ENCODE results near the gene TOLLIP. TPM values are rescaled to one million over a fixed set of nuclear protein-coding genes. Genes with fewer than 3 reads are reported as not detected.
"Not testable (repeated sequence)": the region's sequence is repeated elsewhere in the genome, so short reads cannot be mapped to it uniquely, and the experiment has no call there.

The TOLLIP gene
- total RNA-seq, 1 donor from 2014 or later = 40.7 TPM

DNA sequence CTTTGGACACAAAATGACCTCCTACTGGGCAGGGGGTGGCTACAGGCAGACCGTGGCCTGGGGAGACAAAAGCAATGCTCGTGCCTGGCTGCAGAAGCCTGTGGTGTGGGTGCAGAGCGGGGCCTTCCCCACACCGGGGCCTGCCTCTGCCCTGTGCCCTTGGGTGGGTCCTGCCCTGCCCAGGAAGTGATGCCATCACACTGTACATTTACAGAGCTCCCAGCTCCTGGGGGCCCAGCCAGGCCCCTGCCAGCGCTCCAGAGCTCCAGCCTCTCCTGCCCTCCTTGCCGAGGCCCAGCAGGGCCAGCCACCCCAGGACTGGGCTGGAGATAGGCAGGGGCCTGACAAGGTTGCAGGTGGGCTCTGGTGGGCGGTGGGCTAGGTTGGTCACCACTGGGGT is 46.4 kb downstream of the TOLLIP start:
- no peak for DNase-seq (ENCODE audit: low read depth)

DNA sequence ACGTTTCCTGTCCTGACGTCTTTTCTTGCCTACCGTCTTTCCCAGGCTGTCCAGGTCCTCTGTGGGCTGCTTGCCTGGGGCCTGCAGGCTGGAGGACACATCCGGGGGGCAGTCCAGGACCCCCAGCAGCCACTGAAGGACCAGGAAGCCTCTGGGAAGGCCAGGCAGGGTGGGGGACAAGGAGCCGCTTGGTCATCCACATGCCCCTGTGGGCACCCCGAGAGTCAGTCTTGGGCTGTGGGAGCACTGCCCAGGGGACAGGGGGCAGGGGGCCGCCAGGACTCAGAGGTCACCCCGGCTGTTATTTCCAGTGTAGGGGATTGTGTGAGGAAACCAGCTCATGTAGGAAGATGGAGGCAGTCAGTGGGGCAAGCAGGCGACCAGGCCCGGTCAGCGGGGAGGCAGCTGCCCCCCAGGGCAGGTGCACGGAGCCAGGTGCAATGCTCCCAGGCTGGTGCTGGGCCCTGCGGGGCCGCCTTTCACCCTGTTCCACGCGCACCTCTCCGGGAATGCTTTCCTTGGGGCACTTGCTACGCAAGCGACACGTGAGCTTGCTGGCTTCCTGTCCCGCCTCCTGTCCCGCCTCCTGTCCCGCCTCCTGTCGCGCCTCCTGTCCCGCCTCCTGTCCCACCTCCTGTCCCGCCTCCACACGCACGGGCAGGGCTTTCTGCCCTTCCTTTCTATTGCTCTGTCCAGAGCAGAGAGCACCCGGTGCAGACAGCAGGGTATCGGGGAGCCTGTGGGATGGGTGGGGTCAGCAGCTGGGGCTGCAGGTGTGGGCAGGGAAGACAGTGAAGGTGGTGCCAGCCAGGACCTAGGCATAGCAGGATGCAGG is 47.0 kb downstream of the TOLLIP start:
- DNase-seq (ENCODE audit: low read depth) = peak; percentile 78

DNA sequence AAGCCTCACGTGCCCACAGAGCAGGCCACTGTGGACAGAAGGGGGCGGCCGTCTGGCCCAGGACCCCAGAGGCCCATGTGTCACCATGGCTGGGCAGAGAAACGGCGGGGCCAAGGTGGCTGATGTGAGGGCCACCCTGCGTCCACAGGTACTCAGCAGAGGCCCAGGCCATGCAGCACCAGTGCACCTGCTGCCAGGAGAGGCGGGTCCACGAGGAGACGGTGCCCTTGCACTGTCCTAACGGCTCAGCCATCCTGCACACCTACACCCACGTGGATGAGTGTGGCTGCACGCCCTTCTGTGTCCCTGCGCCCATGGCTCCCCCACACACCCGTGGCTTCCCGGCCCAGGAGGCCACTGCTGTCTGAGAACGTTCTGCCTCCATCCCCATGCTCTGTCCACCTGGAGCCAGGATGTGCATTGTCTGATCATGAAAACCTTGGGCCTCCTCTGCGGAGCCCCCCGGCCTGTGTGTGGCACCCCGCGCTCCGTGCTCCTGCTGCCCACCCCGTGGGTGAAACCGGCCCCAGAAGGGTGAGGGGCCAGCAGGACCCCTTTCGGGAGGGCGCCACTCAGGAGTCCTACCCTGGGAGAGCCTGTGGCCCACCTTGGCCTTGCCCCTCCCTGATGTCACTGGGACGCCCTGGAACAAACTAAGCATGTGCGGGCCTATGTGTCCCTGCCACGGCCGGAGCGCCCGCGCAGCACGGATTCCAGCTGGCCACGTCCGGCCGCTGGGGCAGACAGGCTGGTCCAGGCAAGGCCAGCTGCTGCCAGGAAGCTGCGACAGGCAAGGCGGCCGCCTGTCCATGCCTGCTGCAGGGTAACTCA is 48.0 kb downstream of the TOLLIP start:
- DNase-seq (ENCODE audit: low read depth) = no peak

DNA sequence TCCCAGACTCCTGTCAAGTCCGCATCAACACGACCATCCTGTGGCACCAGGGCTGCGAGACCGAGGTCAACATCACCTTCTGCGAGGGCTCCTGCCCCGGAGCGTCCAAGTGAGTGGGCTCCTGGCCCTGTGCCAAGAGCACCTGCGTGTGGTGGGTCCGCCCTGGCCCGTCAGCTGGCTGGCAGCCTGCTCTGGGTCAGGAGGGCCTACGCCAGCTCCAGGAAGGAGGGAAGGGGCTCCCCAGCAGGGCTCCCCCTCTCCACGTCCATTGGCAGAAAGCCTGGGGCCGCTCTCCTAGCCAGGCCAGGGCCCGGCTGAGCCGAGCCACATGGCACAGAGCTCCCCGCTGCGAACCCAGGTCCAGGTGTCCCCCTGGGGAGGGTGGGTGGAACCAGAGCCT is 48.8 kb downstream of the TOLLIP start:
- no peak for DNase-seq (ENCODE audit: low read depth)

- no peak for DNase-seq (ENCODE audit: low read depth)
Observed at GRCh38 chr11:1260023-1260501, 49.4 kb downstream of the TOLLIP start.

DNA sequence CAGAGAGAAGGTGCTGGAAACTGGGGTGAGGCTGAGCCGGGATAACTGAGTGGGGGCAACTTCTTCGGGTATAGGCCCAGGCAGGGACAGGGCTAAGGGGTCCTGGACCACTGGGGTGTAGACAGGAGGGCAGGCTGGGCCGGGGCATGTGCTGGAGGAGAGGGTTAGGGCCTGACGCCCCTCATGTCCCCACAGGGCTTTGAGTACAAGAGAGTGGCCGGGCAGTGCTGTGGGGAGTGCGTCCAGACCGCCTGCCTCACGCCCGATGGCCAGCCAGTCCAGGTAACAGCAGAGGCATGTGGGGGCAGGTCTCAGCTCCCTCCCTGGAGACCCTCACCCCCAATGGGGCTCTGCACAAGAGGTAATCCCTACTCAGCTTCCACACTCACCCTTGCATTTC is 49.9 kb downstream of the TOLLIP start:
- no peak for DNase-seq (ENCODE audit: low read depth)

DNA sequence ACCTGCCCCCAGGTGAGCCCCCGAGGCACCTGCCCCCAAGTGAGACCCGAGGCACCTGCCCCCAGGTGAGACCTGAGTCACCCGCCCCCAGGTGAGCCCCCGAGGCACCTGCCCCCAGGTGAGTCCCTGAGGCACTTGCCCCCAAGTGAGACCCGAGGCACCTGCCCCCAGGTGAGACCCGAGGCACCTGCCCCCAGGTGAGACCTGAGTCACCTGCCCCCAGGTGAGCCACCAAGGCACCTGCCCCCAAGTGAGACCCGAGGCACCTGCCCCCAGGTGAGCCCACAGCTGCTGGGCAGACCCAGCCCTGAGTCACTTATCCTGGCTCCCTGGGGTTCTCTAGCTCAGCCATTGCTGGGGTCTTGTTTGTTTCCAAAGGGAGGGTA is 50.4 kb downstream of the TOLLIP start:
- no peak for DNase-seq (ENCODE audit: low read depth)

DNA sequence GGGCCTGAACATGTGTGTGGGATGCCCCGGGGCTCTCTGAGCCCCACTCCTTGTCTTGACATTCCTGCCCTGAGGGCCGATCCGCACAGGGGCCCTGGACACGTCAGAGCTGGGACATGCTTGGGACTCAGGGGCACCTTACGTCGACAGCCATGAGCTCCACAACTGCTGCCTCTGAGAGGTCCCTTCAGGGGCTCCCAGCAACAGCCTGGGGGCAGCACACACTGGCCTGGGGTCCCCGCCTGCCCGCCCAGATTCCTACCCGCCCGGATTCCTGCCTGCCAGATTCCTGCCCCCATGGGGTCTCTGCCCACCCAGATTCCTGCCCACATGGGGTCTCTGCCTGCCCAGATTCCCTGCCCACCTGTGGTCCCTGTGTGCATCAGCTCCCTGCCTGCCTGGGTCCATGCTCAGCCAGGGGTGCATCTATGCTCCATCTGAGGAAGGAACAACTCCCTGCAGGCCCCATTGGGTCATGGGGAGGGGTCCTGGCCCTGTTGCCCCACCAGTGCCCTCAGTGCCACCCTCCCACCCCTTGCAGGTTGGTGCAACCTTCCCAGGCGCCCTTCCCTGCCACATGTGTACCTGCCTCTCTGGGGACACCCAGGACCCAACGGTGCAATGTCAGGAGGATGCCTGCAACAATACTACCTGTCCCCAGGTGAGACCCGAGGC is 50.9 kb downstream of the TOLLIP start:
- DNase-seq (ENCODE audit: low read depth) = no peak

DNA sequence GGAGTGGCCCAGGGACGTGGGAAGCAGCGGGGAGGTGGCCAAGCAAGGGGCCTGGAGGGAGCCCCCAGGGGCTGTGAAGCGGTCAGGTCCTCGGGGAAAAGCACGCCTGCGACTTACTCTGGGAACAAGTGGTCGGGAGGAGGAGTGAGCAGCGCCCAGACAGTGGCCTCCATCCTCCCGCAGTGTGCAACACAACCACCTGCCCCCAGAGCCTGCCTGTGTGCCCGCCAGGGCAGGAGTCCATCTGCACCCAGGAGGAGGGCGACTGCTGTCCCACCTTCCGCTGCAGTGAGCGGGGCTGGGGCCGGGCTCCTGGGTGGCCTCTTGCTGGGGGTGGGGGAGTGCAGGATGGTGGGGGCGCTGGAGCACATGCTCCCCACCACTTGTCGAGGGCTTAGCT is 51.5 kb downstream of the TOLLIP start:
- DNase-seq (ENCODE audit: low read depth) = no peak

- DNase-seq (ENCODE audit: low read depth) = no peak
Observed at GRCh38 chr11:1257366-1257765, 52.1 kb downstream of the TOLLIP start.

- DNase-seq (ENCODE audit: low read depth) = no peak
Observed at GRCh38 chr11:1256257-1257045, 53.0 kb downstream of the TOLLIP start.

DNA sequence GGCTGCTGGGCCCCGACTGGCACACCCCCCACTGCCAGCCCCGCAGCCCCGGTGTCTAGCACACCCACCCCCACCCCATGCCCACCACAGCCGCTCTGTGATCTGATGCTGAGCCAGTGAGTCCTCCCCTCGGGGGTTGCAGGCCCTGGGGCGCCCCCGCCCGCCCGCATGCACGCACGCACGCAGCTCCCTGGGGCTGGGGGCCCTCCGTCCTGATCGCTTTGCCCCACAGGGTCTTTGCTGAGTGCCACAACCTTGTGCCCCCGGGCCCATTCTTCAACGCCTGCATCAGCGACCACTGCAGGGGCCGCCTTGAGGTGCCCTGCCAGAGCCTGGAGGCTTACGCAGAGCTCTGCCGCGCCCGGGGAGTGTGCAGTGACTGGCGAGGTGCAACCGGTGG is 54.3 kb downstream of the TOLLIP start:
- no peak for DNase-seq (ENCODE audit: low read depth)

DNA sequence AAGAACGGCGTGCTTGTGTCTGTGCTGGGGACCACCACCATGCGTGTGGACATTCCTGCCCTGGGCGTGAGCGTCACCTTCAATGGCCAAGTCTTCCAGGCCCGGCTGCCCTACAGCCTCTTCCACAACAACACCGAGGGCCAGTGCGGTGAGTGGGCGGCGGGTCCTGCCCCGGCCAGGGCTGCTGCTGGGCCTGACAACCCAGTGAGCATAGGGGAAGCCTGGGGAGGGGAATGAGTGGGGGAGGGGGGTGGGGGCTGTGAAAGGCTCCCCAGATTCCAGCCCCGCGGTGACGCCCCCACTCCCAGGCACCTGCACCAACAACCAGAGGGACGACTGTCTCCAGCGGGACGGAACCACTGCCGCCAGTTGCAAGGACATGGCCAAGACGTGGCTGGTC is 54.7 kb downstream of the TOLLIP start:
- no peak for DNase-seq (ENCODE audit: low read depth)

DNA sequence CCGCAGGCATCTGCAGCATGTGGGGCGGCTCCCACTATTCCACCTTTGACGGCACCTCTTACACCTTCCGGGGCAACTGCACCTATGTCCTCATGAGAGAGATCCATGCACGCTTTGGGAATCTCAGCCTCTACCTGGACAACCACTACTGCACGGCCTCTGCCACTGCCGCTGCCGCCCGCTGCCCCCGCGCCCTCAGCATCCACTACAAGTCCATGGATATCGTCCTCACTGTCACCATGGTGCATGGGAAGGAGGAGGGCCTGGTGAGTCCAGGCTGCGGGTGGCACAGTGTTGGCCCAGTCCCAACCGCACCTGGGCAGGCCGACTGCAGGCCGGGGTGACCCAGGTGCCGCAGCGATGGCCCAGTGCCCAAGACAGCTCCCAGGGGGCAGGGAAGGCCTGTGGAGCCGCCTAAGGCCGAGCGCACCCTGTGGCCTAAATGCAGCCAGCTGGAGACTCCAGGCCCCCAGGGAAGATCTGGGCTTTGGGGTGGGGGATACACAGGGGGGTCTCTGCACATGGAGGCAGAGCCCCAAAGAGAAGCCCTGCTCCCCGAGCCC is 55.3 kb downstream of the TOLLIP start:
- DNase-seq (ENCODE audit: low read depth) = no peak

GRCh38 chr11:1253103-1253485 is 56.3 kb downstream of the TOLLIP start:
- no peak for DNase-seq (ENCODE audit: low read depth)

- DNase-seq (ENCODE audit: low read depth) = no peak
Observed at GRCh38 chr11:1252371-1253102, 56.9 kb downstream of the TOLLIP start.

GRCh38 chr11:1251236-1251770 is 58.1 kb downstream of the TOLLIP start:
- no peak for DNase-seq (ENCODE audit: low read depth)

GRCh38 chr11:1250411-1250810 is 59.0 kb downstream of the TOLLIP start:
- not testable (repeated sequence) for DNase-seq (ENCODE audit: low read depth)

GRCh38 chr11:1248951-1249350 is 60.5 kb downstream of the TOLLIP start:
- DNase-seq (ENCODE audit: low read depth) = not testable (repeated sequence)

DNA sequence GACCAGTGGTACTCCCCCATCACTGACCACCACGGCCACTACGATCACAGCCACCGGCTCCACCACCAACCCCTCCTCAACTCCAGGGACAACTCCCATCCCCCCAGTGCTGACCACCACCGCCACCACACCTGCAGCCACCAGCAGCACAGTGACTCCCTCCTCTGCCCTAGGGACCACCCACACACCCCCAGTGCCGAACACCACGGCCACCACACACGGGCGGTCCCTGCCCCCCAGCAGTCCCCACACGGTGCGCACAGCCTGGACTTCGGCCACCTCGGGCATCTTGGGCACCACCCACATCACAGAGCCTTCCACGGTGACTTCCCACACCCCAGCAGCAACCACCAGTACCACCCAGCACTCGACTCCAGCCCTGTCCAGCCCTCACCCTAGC is 62.4 kb downstream of the TOLLIP start:
- DNase-seq (ENCODE audit: low read depth) = not testable (repeated sequence)
